Measurements from ENCODE around the gene AGBL1. TPM values are rescaled to one million over a fixed set of nuclear protein-coding genes. Genes with fewer than 3 reads are reported as not detected.

AGBL1 gene
- polyA plus RNA-seq, 1 donor from 2014 or later, result not detected

GRCh38 chr15:86834115-86834863, 754.6 kb downstream of the AGBL1 start:
- Mint-ChIP-seq H3K36me3 (no peaks in the 10 kb centered on the region), H3K27me3 (no peaks in the 10 kb centered on the region), H3K9me3 (peaks cover 1 to 13% (median 6%) of the 10 kb centered on the region in 3 donors), H3K27ac (no peak overlapping the region), H3K4me1 (no peaks in the 10 kb centered on the region), H3K4me3 (no peak overlapping the region)

- Mint-ChIP-seq H3K27me3 (no peaks in the 10 kb centered on the region), H3K4me1 (no peaks in the 10 kb centered on the region), H3K27ac (no peak overlapping the region), H3K9me3 (peaks cover 2 to 7% (median 6%) of the 10 kb centered on the region in 3 donors), H3K4me3 (no peak overlapping the region), H3K36me3 (no peaks in the 10 kb centered on the region)
Observed at GRCh38 chr15:86837294-86838061, 757.8 kb downstream of the AGBL1 start.

DNA sequence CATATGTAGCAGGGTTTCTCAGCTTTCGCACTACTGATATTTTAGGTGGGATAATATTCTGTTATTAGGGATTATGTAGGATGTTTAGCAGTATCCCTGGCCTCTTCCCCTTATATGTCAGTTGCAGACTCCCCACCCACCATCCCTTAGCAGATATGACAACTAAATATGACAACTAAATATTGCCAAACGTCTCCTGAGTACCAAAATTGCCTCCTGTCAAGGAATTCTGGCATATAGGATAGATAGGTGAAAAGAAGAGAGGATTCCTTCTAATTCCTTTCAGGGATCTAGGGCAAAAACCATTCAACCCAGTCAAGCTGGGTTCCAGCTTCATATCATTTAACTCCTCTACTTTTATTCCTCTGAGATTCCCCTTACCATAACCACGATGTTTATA, 759.8 kb downstream of the AGBL1 start:
- Mint-ChIP-seq H3K4me1 (no peaks in the 10 kb centered on the region), H3K4me3 (no peak overlapping the region), H3K9me3 (peaks cover 1 to 3% (median 2%) of the 10 kb centered on the region in 3 donors), H3K27ac (no peak overlapping the region), H3K27me3 (no peaks in the 10 kb centered on the region), H3K36me3 (no peaks in the 10 kb centered on the region)

GRCh38 chr15:86840996-86841395, 761.3 kb downstream of the AGBL1 start:
- Mint-ChIP-seq H3K4me1 (no peaks in the 10 kb centered on the region), H3K27ac (no peak overlapping the region), H3K9me3 (peaks cover 0 to 10% (median 2%) of the 10 kb centered on the region in 3 donors), H3K36me3 (no peaks in the 10 kb centered on the region), H3K27me3 (no peaks in the 10 kb centered on the region), H3K4me3 (no peak overlapping the region)

- Mint-ChIP-seq H3K27ac (no peak overlapping the region), H3K4me3 (no peak overlapping the region), H3K4me1 (no peaks in the 10 kb centered on the region), H3K36me3 (no peaks in the 10 kb centered on the region), H3K27me3 (no peaks in the 10 kb centered on the region), H3K9me3 (peaks cover 0 to 11% (median 2%) of the 10 kb centered on the region in 3 donors)
Observed at GRCh38 chr15:86842199-86842598, 762.5 kb downstream of the AGBL1 start.

DNA sequence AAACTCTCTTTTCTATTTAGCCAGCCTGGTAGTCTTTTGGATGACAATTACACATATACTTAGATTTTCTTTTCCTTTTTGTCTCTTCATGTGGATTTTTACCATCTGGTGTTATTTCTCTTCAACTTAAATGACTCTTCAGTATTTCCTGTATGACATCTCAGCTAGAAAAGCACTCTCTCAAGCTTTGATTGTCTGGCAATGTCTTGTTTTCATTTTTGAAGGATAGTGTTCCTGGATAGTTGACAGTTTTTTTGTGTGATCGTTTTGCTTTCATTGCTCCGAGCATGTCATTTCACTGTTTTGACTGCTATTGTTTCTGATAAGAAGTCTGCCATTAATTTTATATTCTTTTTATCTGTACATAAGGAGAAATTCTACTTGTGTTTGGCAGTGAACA, 766.4 kb downstream of the AGBL1 start:
- H3K9me3 Mint-ChIP-seq, result peaks cover 0 to 11% (median 2%) of the 10 kb centered on the region in 3 donors

GRCh38 chr15:86849136-86849535, 769.5 kb downstream of the AGBL1 start:
- H3K27me3 Mint-ChIP-seq, result no peaks in the 10 kb centered on the region
- no peak overlapping the region for H3K4me3 Mint-ChIP-seq
- no peaks in the 10 kb centered on the region for H3K4me1 Mint-ChIP-seq
- peaks cover 0 to 8% (median 4%) of the 10 kb centered on the region in 3 donors for H3K9me3 Mint-ChIP-seq
- no peaks in the 10 kb centered on the region for H3K36me3 Mint-ChIP-seq
- no peak overlapping the region for H3K27ac Mint-ChIP-seq

More for the DNA sequence above, 766.4 kb downstream of the AGBL1 start:
- H3K27me3 Mint-ChIP-seq, result no peaks in the 10 kb centered on the region
- no peak overlapping the region for H3K27ac Mint-ChIP-seq
- H3K4me1 Mint-ChIP-seq, result no peaks in the 10 kb centered on the region
- H3K36me3 Mint-ChIP-seq, result no peaks in the 10 kb centered on the region
- no peak overlapping the region for H3K4me3 Mint-ChIP-seq

- no peaks in the 10 kb centered on the region for H3K27me3 Mint-ChIP-seq
- peaks cover 0 to 8% (median 5%) of the 10 kb centered on the region in 3 donors for H3K9me3 Mint-ChIP-seq
- H3K4me1 Mint-ChIP-seq, result no peaks in the 10 kb centered on the region
- H3K4me3 Mint-ChIP-seq, result no peak overlapping the region
- H3K36me3 Mint-ChIP-seq, result no peaks in the 10 kb centered on the region
- H3K27ac Mint-ChIP-seq, result no peak overlapping the region
Observed at GRCh38 chr15:86849558-86850285, 770.1 kb downstream of the AGBL1 start.

- H3K4me3 Mint-ChIP-seq, result no peak overlapping the region
- H3K27ac Mint-ChIP-seq, result no peak overlapping the region
- no peaks in the 10 kb centered on the region for H3K36me3 Mint-ChIP-seq
- peaks cover 0 to 6% (median 1%) of the 10 kb centered on the region in 3 donors for H3K9me3 Mint-ChIP-seq
- H3K27me3 Mint-ChIP-seq, result no peaks in the 10 kb centered on the region
- H3K4me1 Mint-ChIP-seq, result no peaks in the 10 kb centered on the region
Observed at GRCh38 chr15:86850939-86851338, 771.3 kb downstream of the AGBL1 start.

DNA sequence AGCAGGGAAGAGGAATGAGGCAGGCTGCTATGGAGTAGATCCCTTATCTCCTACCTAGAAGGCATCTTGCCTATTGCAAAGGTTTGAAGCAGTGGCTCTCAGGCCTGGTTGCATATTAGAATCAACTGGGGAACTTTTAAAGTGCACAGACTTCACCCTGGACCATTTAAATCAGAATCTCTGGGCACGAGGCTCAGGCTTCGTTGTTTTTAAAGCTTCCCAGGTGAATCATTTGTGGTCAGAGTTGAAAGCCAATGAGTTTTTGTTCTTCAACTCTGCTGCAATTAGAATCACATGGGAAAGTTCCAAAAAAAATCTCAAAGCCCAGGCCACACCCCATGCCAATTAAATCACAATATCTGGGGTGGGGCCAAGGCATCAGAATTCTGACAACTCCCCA, 773.1 kb downstream of the AGBL1 start:
- Mint-ChIP-seq H3K4me1 (no peaks in the 10 kb centered on the region), H3K9me3 (peaks cover 0 to 6% (median 4%) of the 10 kb centered on the region in 3 donors), H3K27me3 (no peaks in the 10 kb centered on the region), H3K27ac (no peak overlapping the region), H3K36me3 (peaks cover under 1% of the 10 kb centered on the region), H3K4me3 (no peak overlapping the region)

GRCh38 chr15:86854176-86854575, 774.5 kb downstream of the AGBL1 start:
- H3K36me3 Mint-ChIP-seq, result peaks cover 4% of the 10 kb centered on the region
- H3K27ac Mint-ChIP-seq, result no peak overlapping the region
- H3K4me3 Mint-ChIP-seq, result no peak overlapping the region
- peaks cover 0 to 4% (median 4%) of the 10 kb centered on the region in 3 donors for H3K9me3 Mint-ChIP-seq
- no peaks in the 10 kb centered on the region for H3K27me3 Mint-ChIP-seq
- H3K4me1 Mint-ChIP-seq, result no peaks in the 10 kb centered on the region

GRCh38 chr15:86855307-86856291, 775.9 kb downstream of the AGBL1 start:
- H3K9me3 Mint-ChIP-seq, result peaks cover 0 to 4% (median 4%) of the 10 kb centered on the region in 3 donors
- H3K27ac Mint-ChIP-seq, result no peak overlapping the region
- H3K4me3 Mint-ChIP-seq, result no peak overlapping the region
- no peaks in the 10 kb centered on the region for H3K4me1 Mint-ChIP-seq
- peaks cover 4% of the 10 kb centered on the region for H3K36me3 Mint-ChIP-seq
- no peaks in the 10 kb centered on the region for H3K27me3 Mint-ChIP-seq

- Mint-ChIP-seq H3K4me3 (no peak overlapping the region), H3K9me3 (peaks cover 0 to 4% (median 2%) of the 10 kb centered on the region in 3 donors), H3K36me3 (peaks cover 4% of the 10 kb centered on the region), H3K4me1 (no peaks in the 10 kb centered on the region), H3K27ac (no peak overlapping the region), H3K27me3 (no peaks in the 10 kb centered on the region)
Observed at GRCh38 chr15:86857701-86858100, 778.0 kb downstream of the AGBL1 start.

- H3K27ac Mint-ChIP-seq, result no peak overlapping the region
- H3K27me3 Mint-ChIP-seq, result no peaks in the 10 kb centered on the region
- no peaks in the 10 kb centered on the region for H3K36me3 Mint-ChIP-seq
- no peak overlapping the region for H3K4me3 Mint-ChIP-seq
- H3K4me1 Mint-ChIP-seq, result no peaks in the 10 kb centered on the region
- H3K9me3 Mint-ChIP-seq, result peaks cover 0 to 3% (median 0%) of the 10 kb centered on the region in 3 donors
Observed at GRCh38 chr15:86863226-86863915, 783.7 kb downstream of the AGBL1 start.

All from IgD-negative memory B cell (primary cell).